ENCODE data around the gene ITGA7. TPM values are rescaled to one million over a fixed set of nuclear protein-coding genes. Genes with fewer than 3 reads are reported as not detected.

The ITGA7 gene
- total RNA-seq, 1 donor from 2014 or later, result 26.5 TPM

GRCh38 chr12:55720894-55721444 is 13.3 kb upstream of the ITGA7 start:
- Histone ChIP-seq H3K79me2 (ENCODE audit: insufficient read depth, low read length) (peaks cover 17% of the 10 kb centered on the region), H3K4me1 (ENCODE audit: insufficient read depth, low read length) (peaks cover 67% of the 10 kb centered on the region), H3K27ac (ENCODE audit: low read depth, low read length) (peak overlapping the region; percentile 47), H3K4me2 (ENCODE audit: low read length) (peak overlapping the region; percentile 87), H3K9ac (ENCODE audit: low read length) (peak overlapping the region; percentile 64), H3K4me3 (ENCODE audit: insufficient read depth, low read depth, low read length) (peak overlapping the region; percentile 18), H3K36me3 (ENCODE audit: insufficient read depth, low read length) (peaks cover 27% of the 10 kb centered on the region), H3K27me3 (ENCODE audit: insufficient read depth, low read length) (no peaks in the 10 kb centered on the region), H2AFZ (ENCODE audit: low read depth, low read length) (no peak overlapping the region), H4K20me1 (ENCODE audit: insufficient read depth, low read length) (peaks cover 39% of the 10 kb centered on the region), H3K9me3 (ENCODE audit: insufficient read depth, low read depth, low read length) (no peaks in the 10 kb centered on the region)
- Mint-ChIP-seq H3K9me3 (ENCODE audit: unreplicated experiment) (no peaks in the 10 kb centered on the region), H3K36me3 (ENCODE audit: low read depth, unreplicated experiment) (peaks cover 13% of the 10 kb centered on the region), H3K27me3 (ENCODE audit: low read depth, unreplicated experiment) (no peaks in the 10 kb centered on the region), H3K27ac (ENCODE audit: unreplicated experiment) (no peak overlapping the region), H3K4me3 (ENCODE audit: unreplicated experiment) (no peak overlapping the region), H3K4me1 (ENCODE audit: low read depth, unreplicated experiment) (peaks cover 43% of the 10 kb centered on the region)
- no peak for FAIRE-seq
- TF ChIP-seq CTCF (IDR thresholded peaks at IDR 0.05; ENCODE audit: insufficient read depth, low read depth, low read length) (peak; percentile 30), EZH2 (IDR thresholded peaks at IDR 0.05; ENCODE audit: insufficient read depth, low read length) (no peak)
- peak; percentile 88 for DNase-seq (ENCODE audit: low read depth)

GRCh38 chr12:55720071-55720564 is 12.4 kb upstream of the ITGA7 start, which contains the start of gene RDH5:
TSS of gene RDH5 (plus strand) at chr12:55720393. CDS start at chr12:55721185, 792 bp downstream.
- H3K4me3 Mint-ChIP-seq (ENCODE audit: unreplicated experiment), result no peak within 1 kb of the TSS
- Histone ChIP-seq H4K20me1 (ENCODE audit: insufficient read depth, low read length) (peaks cover 30% of the 10 kb centered on the region), H3K36me3 (ENCODE audit: insufficient read depth, low read length) (peaks cover 19% of the 10 kb centered on the region), H3K4me2 (ENCODE audit: low read length) (peak within 1 kb of the TSS; percentile 87), H3K9ac (ENCODE audit: low read length) (peak within 1 kb of the TSS; percentile 64), H2AFZ (ENCODE audit: low read depth, low read length) (no peak within 1 kb of the TSS), H3K27me3 (ENCODE audit: insufficient read depth, low read length) (no peaks in the 10 kb centered on the region), H3K27ac (ENCODE audit: low read depth, low read length) (peak within 1 kb of the TSS; percentile 47), H3K9me3 (ENCODE audit: insufficient read depth, low read depth, low read length) (no peaks in the 10 kb centered on the region), H3K79me2 (ENCODE audit: insufficient read depth, low read length) (peaks cover 11% of the 10 kb centered on the region), H3K4me1 (ENCODE audit: insufficient read depth, low read length) (peaks cover 68% of the 10 kb centered on the region), H3K4me3 (ENCODE audit: insufficient read depth, low read depth, low read length) (peak within 1 kb of the TSS; percentile 18)
- H3K36me3 Mint-ChIP-seq (ENCODE audit: low read depth, unreplicated experiment), result peaks cover 12% of the 10 kb centered on the region
- DNase-seq (ENCODE audit: low read depth) (peak; percentile 92), FAIRE-seq (no peak)
- no peak within 1 kb of the TSS for H3K27ac Mint-ChIP-seq (ENCODE audit: unreplicated experiment)
- peaks cover 36% of the 10 kb centered on the region for H3K4me1 Mint-ChIP-seq (ENCODE audit: low read depth, unreplicated experiment)
- TF ChIP-seq EZH2 (IDR thresholded peaks at IDR 0.05; ENCODE audit: insufficient read depth, low read length), result no peak
- TF ChIP-seq CTCF (IDR thresholded peaks at IDR 0.05; ENCODE audit: insufficient read depth, low read depth, low read length), result no peak
- H3K27me3 Mint-ChIP-seq (ENCODE audit: low read depth, unreplicated experiment), result no peaks in the 10 kb centered on the region
- no peaks in the 10 kb centered on the region for H3K9me3 Mint-ChIP-seq (ENCODE audit: unreplicated experiment)

GRCh38 chr12:55719371-55719770 is 11.7 kb upstream of the ITGA7 start:
- Histone ChIP-seq H3K79me2 (ENCODE audit: insufficient read depth, low read length) (peaks cover 6% of the 10 kb centered on the region), H3K4me1 (ENCODE audit: insufficient read depth, low read length) (peaks cover 69% of the 10 kb centered on the region), H3K27ac (ENCODE audit: low read depth, low read length) (peak overlapping the region; percentile 47), H4K20me1 (ENCODE audit: insufficient read depth, low read length) (peaks cover 23% of the 10 kb centered on the region), H3K36me3 (ENCODE audit: insufficient read depth, low read length) (peaks cover 12% of the 10 kb centered on the region), H3K4me3 (ENCODE audit: insufficient read depth, low read depth, low read length) (no peak overlapping the region), H3K4me2 (ENCODE audit: low read length) (peak overlapping the region; percentile 87), H3K27me3 (ENCODE audit: insufficient read depth, low read length) (no peaks in the 10 kb centered on the region), H3K9me3 (ENCODE audit: insufficient read depth, low read depth, low read length) (no peaks in the 10 kb centered on the region), H3K9ac (ENCODE audit: low read length) (peak overlapping the region; percentile 64), H2AFZ (ENCODE audit: low read depth, low read length) (no peak overlapping the region)
- no peak for FAIRE-seq
- DNase-seq (ENCODE audit: low read depth), result no peak
- Mint-ChIP-seq H3K27me3 (ENCODE audit: low read depth, unreplicated experiment) (no peaks in the 10 kb centered on the region), H3K36me3 (ENCODE audit: low read depth, unreplicated experiment) (peaks cover 8% of the 10 kb centered on the region), H3K4me1 (ENCODE audit: low read depth, unreplicated experiment) (peaks cover 31% of the 10 kb centered on the region), H3K27ac (ENCODE audit: unreplicated experiment) (no peak overlapping the region), H3K4me3 (ENCODE audit: unreplicated experiment) (no peak overlapping the region), H3K9me3 (ENCODE audit: unreplicated experiment) (no peaks in the 10 kb centered on the region)
- TF ChIP-seq CTCF (IDR thresholded peaks at IDR 0.05; ENCODE audit: insufficient read depth, low read depth, low read length), result no peak
- no peak for TF ChIP-seq EZH2 (IDR thresholded peaks at IDR 0.05; ENCODE audit: insufficient read depth, low read length)

All from astrocyte (in vitro differentiated cells and primary cell).